HG03025 (cell line): ENCODE results near the gene KCTD16.

Experiments
- ATAC-seq: cut with Tn5 transposase; IDR thresholded peaks from one replicate; pipeline ENCODE4 v1.9.1; 2021; ENCODE audit warnings: mild to moderate bottlenecking, moderate library complexity; ENCODE audit not compliant: unreplicated experiment, low FRiP score

KCTD16 gene

GRCh38 chr5:144390133-144390532 is 219.5 kb downstream of the KCTD16 start:
- ATAC-seq = no peak

DNA sequence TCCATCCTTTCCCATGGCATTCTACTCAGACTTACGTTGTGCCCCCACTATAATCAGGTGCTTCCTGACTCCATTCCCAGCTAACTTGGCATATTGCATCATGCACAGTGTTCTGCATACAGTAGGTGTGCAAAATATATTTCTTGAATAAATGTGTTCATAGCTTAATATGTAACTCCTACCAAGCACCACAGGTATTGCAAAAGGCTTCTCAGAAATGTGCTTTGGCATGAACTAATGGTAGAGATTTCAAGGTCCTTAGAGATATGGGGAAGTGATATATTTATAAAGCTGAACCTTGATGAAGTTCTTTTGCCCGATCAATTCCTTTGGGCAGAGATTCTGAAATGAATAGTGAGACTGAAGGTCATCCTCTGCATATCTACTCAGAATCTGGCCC is 220.4 kb downstream of the KCTD16 start:
- no peak for ATAC-seq

DNA sequence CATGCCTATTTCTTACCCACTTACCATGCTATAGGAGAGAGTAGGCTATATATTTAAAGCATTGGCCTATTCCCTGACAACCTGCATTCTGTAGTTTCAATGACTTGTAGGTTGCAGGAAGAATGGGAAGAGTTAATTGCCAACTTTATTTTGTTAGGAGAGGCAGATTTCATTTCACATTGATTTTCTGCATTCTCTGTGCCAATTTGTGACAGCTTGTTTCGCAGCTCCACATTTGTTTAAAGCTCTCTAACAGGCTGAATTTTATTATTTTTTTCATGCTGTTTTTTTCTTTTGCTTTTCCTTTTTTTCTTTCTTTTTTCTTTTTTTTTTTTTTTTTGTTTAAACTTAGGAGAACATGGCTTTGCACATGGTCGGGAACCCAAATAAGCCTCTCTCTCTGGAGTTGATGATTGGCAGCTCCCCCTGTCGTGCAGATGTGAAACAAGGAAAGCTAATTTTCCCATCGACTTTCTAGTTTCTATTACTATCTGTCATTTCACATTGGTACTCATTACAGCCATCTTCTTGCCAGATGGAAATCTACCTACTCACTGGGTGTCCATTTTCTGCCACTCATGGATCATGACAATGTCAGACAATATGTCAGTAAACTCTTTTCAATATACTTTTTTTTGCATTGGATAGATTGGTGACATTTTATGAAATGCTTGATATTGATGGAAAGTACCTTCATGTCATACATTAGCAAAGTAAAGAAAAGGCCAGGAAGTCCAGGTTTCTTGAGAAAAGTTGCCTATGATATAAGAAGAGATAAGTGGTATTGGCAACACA is 223.2 kb downstream of the KCTD16 start:
- ATAC-seq = no peak

DNA sequence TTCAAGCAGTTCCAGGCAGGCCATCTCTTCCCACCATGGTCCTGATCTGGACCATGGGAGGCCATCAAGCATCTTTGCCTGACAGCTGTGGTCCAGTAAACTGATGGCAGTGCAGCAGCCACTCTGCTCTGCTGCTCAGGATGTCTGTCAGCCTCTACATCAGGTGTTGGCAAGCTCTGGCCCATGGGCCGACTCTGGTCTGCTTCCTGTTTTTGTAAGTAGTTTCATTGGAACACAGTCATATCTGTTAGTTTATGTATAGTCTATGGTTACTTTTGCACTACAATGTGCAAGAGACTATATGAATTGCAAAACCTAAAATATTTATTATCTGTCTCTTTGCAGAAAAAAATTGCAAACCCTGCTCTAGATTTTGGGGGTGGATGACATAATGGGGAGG is 225.0 kb downstream of the KCTD16 start:
- peak; percentile 75 for ATAC-seq

DNA sequence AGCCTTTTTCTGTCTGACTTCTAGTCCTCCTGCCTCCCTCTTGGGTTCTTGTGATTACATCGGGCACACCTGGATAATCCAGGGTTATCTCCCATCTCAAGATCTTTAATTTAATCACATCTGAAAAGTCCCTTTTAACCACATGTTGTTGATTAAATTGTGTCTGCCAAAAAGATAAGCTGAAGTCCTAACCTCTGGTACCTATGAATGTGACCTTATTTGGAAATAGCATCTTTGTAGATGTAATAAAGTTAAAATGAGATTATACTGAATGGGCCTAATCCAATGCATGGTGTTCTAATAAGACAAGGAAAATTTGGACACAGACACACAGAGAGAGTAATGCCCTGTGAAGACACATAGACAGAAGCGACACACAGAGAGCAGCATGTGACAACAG is 232.4 kb downstream of the KCTD16 start:
- no peak for ATAC-seq

DNA sequence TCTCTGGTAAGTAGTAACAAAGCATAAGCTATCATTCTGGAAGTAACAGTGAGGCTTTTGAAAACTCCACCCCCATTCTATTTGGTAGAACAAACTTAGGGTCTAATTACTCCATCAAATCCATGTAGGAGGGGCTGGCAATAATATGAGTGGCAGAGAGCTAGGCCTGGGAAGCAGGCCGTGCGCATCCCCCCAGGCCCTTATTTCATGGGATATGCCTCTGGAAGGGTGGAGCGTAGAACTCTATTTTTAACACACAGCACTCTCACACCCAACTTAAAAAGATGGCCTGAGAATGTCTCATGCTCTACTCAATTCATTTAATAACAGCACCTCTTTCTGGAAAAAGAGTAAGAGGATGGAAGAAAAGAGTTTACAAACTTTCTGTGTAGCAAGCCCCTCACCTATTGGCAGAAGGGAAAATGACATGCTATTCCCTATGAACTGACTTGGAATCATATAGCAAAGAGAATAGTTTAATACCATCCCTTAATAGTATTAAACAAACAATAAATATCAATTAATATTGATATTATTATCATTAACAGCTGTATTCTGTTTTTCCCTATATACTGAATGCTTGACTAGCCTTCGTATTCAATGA is 233.2 kb downstream of the KCTD16 start:
- no peak for ATAC-seq

- no peak for ATAC-seq
Observed at GRCh38 chr5:144404672-144405071, 234.0 kb downstream of the KCTD16 start.

DNA sequence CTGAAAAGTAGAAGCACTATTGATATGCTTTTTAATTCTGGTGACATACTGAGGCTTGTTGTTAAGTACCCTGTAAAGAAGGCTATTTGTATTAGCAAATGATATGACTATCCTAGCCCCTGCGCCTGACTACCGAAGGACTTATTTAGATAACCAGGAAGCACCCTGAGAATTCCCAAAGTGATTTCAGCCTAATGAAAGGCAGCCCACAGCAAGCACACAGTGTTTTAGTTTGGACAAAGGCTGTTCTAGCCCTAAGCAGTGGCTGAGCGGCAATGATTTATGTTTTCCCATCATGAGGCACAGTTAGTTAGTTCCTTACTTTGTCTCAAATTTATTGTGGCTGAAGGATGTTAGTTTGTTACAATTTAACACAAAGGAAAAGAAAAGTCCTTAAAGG is 235.3 kb downstream of the KCTD16 start:
- ATAC-seq = no peak

GRCh38 chr5:144406442-144406841 is 235.8 kb downstream of the KCTD16 start:
- no peak for ATAC-seq

DNA sequence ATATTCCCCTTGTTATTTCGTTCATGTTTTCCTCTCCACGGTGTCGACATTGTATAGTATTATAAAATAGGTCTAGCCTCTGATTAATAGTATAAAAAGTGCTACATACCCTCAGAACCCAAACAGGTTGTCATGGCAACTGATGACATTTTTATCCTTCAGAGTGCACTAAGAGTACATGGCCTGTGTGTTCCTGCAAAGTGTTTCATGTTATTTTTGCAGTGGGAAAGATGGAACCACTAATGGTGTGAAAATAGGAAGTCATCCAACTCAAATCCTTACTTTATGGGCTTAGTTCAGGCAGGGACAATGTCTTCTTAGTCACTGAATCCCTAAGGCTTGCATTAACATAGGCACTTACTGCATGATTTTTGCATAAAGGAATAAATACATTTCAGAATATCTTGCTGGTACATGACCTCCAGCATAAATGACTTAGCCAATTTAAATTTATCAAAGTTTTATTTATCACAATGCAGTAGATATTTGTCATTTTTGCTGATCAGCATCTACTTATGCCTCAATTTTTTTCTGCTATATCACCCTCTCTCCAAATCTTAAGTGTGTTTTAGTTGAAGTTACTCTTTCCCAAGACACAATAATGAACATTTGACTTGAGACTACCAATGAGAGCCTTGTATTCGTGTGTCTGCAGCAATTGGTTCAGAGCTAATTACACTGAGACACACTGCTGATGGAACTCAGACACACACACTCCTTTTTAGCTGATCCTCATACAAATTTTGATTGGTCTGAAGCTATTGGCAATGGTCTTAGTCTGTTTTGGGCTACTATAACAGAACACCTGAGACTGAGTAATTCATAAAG is 243.7 kb downstream of the KCTD16 start:
- no peak for ATAC-seq

DNA sequence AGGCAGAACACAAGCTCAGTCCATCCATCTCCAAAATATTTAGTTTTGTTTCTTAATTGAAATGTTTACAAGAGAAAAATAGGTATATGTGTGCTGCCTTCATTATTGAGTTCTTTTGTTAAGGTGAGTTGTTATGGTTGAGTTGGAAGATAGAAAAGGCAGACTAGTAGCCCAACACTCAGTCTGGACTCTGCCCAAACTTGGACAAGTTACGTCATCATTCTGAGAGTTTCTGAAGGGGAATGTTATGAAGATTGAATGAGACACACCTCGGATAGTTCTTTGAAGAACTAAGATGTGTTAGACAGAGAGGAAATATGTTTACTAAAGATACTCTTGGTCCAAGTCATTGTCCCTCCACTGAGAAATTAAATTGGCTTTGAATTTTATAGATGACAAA is 245.5 kb downstream of the KCTD16 start:
- ATAC-seq = no peak

GRCh38 chr5:144418719-144419118 is 248.0 kb downstream of the KCTD16 start:
- no peak for ATAC-seq

- ATAC-seq = no peak
Observed at GRCh38 chr5:144421411-144421810, 250.7 kb downstream of the KCTD16 start.

GRCh38 chr5:144422018-144422727 is 251.5 kb downstream of the KCTD16 start:
- ATAC-seq = no peak

DNA sequence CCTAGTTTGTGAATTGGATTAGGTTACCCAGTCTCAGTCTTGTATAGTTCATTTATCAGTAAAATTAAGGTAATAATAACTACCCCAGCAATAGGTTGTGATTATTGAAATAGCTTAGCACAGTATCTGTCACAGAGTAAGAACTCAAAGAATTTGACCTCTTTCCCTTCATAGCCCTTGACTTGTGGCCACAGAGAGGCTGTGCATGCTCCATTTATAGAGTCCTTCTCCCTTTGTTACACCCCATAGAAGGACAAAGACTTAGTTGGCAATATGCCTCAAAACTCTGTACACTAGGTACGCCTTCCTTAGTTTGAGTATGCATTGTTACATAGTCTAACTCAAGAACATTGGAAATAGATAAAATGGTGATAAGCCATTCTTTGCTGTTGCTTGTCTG is 257.2 kb downstream of the KCTD16 start:
- no peak for ATAC-seq

DNA sequence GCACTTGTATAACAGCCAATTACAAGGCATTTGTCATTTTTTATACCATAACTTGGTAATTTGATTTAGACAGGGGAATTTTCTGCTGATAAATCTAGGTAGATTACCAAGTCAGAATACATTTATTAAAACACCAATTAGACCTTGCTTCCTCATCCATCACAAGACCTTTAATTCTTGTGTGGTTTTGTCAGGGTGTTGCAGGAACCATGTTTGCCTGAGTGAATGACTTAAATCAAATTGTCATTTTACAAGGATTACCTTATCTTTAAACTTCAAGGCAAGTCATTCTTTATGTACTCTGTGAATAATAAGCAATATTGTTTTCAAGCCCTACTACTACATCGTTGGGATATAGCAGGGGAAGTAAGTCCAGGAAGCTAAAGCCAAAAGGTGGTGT is 257.7 kb downstream of the KCTD16 start:
- no peak for ATAC-seq

GRCh38 chr5:144429405-144429804 is 258.7 kb downstream of the KCTD16 start:
- no peak for ATAC-seq

DNA sequence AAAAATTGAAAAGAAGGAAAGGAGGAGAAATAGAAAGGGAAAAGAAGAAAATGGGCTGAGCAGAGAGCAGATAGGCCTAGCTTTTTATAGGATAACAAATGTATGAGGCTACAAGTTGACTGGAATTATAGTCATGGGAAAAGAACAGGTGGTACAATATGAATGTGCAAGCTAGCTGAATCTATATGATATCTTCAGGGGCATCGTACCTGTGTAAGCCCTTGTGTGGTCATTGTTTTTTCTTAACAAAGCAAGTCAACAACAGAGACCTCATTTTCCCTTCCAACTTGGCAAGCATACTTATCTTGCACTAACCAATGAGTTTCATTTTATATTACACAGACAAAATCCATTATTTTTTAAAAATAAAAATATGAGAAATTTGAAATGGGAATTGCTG is 259.2 kb downstream of the KCTD16 start:
- no peak for ATAC-seq

DNA sequence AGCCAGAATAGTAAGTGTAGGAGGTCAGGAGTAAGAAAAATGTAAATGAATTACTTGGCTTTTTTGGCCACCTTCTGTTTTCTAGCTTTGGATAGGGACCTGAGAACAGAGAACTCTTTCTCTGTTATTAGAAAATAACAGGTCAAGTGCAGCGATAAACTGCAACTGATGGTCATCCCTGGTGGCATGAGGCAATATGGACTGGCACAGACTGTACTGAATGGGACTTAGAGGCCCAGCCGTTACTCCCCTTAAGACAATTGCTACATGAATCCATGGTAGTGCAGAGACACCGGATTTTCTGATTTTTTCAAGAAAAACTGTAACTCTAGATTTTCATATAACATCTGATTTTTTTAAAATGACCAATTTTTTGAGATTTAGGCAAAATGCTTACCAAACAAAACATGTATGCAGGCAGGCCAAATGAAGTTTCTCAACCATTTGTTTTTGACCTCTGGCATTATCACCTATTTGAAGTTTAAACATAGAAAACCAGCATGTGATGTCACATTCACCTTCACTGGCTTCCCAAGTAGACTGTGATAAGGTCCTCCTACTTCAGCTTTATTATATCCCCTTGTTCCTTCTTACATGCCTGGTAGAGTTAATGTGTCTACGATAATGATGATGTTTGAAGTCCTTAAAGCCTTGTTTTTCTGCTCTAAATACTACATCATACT is 262.6 kb downstream of the KCTD16 start:
- no peak for ATAC-seq

- no peak for ATAC-seq
Observed at GRCh38 chr5:144433893-144434292, 263.2 kb downstream of the KCTD16 start.
